Right lung (tissue), 5 donors: ENCODE measurements around the gene POLD4. TPM values are rescaled to one million over a fixed set of nuclear protein-coding genes. Genes with fewer than 3 reads are reported as not detected.
A peak's percentile ranks its signal among the peaks of the same experiment; 100 is the strongest.

ENCODE experiments used
- DNase-seq, 2 donors: peaks; one replicate each; pipeline ENCODE4 v3.0.0-alpha.2; 2013
- polyA plus RNA-seq, 5 donors: library from polyadenylated mRNA; unstranded; fragments of 120-200 nt; gene quantifications; one replicate each; pipeline versions ENCODE4 v1.2.1 to v1.2.3, GENCODE V29; 2013; ENCODE audit warnings: inconsistent platforms in 1 of 5, low replicate concordance in 1 of 5; ENCODE audit not compliant: insufficient read length in 5 of 5, insufficient read depth in 1 of 5

The POLD4 gene
- polyA plus RNA-seq, 5 donors: 21.3 to 40.2 (median 35.8) TPM

DNA sequence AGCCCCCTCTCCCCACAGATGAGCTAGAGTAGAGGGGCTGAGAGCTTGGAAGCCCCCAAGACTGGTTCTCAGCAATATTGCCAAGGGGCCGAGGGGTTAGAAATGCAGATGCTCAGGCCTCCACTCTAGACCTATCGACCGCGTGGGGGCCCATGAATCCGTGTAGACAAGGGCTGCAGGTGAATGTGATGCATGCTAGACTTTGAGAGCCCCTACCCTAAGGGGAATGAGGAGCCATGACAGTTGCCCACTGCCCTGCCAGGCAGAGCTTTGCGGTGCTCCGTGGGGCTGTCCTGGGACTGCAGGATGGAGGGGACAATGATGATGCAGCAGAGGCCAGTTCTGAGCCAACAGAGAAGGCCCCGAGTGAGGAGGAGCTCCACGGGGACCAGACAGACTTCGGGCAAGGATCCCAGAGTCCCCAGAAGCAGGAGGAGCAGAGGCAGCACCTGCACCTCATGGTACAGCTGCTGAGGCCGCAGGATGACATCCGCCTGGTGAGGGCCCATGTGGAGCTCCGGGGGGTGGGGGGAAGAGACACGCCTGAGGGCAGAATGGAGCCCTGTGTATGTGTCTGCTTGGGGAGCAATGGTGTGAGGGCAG is 48.7 kb downstream of the POLD4 start:
- DNase-seq: no peak

DNA sequence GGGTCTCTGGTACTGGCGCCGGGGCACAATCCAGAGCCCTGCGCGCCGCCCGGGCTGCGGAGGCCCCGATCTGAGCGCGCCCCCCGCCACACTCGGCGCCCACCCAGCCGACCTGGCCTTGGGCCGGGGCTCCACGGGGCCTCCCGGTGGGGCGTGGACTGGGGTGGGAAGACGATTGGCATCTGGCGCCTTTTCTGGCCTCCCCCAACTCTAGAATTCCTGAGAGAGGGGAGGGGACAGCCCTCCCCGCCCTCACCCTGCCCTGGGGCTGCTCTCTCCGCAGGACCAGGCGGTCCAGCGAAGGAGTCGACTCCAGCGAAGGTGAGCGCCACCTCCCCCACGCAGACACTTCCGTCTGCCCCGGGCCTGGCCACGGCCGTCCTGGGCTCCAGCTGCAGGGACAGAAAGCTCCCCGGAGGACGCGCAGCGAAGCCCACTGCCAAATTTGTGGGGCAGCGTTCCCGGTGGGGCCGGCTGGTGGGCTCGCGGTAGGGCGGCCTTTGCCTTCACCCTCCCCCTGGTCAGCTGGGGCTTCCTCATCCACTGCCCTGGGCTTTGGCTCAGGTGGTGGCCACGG is 49.4 kb downstream of the POLD4 start:
- no peak for DNase-seq

DNA sequence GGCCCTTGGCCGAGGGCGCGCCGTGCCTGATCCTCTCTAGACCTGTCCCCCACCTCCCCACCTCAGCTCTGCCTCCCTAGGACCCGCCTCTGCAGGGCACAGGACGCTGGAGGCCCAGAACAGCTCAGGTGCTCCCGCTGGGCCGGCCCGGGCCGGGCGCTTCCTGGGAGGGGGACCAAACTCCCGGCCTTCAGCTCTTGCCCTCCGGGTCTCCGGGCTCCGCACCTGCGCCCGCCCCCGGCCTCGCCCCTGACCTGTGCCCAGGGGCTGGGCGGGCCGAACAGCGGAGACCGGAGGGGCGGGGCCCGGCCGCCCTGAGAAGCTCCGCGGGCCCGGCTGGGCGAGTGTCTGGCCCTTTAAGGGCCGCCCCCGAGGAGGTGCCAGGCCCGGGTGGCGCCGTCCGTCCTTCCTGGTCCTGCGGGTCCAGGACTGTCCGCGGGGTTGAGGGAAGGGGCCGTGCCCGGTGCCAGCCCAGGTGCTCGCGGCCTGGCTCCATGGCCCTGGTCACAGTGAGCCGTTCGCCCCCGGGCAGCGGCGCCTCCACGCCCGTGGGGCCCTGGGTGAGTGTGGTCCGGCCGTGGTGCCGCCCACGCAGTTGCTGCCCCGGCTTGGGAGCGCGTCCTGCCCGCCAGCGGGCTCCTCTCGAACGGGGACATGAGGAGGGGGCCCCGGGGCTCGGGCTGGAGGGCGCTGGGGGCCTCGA is 50.1 kb downstream of the POLD4 start, which contains the start of gene SSH3:
Gene SSH3 (plus strand): TSS at position 399 of the 703 bp plus-strand sequence. CDS start 96 bp downstream, at position 495.
- DNase-seq: peak in 1 of 2 donors; percentile 63

DNA sequence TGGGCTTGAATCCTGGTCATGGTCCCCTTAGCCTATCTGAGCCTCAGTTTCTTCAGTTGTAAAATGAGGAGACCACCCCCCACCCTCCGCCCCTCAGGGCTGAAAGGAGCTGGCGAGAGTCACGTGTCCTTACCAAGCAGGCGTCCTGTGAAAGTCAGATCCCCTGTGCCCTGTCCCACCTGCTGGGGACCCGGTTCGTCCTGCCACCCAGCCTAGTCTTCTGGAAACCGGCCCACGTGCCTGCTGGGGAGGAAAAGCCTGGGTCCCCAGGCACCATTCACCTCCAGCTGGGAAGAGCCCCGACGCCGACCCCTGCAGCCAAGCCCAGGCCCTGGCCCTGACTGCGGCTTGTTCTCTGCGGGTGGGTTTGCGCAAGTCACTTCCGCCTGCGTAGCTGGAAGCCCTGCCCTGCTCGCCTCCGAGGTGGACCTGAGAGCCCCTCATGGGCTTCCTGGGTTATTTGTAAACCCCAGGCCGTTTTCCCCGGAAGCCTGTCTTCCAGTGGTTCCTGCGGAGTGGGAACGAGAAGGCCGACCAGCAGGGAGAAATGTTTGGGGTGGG is 50.7 kb downstream of the POLD4 start:
- no peak for DNase-seq

DNA sequence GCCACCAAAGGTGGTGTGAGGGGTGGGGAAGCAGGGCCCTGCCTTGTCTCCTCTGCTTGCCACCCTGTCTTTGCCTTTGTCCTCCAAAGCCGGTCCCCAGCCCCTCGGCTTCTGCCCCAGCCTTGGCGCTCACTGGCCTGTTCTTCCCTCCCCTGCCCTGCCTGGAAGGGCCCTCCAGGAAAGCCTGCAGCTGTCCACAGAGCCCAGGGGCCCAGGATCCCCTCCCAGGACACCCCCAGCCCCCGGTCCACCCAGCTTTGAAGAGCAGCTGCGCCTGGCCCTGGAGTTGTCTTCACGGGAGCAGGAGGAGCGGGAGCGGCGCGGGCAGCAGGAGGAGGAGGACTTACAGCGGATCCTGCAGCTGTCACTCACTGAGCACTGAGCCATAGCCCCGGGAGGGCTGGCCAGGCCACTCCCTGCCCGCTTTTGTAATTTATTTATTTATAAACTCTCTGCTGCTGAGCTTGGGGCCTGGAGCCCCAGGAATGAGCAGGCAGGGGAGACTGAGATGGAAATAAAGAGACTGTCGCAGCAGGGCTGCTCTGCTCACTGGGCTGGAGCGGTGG is 51.3 kb downstream of the POLD4 start:
- DNase-seq: peak in 1 of 2 donors; percentile 33

DNA sequence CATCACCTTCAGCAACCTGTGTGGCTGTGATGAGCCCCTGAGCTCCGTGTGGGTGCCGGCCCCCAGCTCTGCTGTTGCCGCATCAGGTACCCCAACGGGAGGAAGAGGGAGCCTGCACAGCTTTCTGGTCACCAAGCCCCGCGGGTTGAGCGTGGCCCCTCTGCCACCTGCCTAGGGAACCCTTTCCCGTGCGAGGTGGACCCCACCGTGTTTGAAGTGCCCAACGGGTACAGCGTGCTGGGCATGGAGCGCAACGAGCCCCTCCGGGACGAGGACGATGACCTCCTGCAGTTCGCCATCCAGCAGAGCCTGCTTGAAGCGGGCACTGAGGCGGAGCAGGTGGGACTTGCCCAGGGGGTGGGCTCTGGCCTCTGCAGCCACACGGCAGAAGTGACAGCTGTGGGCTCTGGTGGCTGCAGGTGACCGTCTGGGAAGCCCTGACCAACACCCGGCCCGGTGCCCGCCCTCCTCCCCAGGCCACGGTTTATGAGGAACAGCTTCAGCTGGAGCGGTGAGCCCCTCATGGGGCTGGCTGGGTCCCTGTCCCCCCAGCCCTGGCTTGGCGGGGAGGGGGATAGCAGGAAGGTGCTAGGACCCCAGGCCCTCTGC is 51.9 kb downstream of the POLD4 start:
- no peak for DNase-seq

Other genes starting within 250 kb of the POLD4 start
- 10 to 100 TPM; 67.3 to 80.4 (median 70.7) TPM for gene KDM2A, start 234.3 kb downstream of the POLD4 start, polyA plus RNA-seq
- gene GRK2, start 87.1 kb downstream of the POLD4 start, polyA plus RNA-seq: 10 to 100 TPM; 43.6 to 75.6 (median 57.5) TPM
- gene ANKRD13D, start 64.2 kb downstream of the POLD4 start, polyA plus RNA-seq: 10 to 100 TPM; 33.2 to 53.5 (median 47.0) TPM
- 10 to 100 TPM; 21.8 to 37.6 (median 30.3) TPM for gene SSH3, start 50.0 kb downstream of the POLD4 start, polyA plus RNA-seq
- 10 to 100 TPM; 11.1 to 14.7 (median 13.7) TPM for gene CLCF1, start 20.1 kb upstream of the POLD4 start, polyA plus RNA-seq
- 10 to 100 TPM; 18.4 to 30.8 (median 24.2) TPM for gene RAD9A, start 38.4 kb upstream of the POLD4 start, polyA plus RNA-seq
- gene PPP1CA, start 48.3 kb upstream of the POLD4 start, polyA plus RNA-seq: 100 to 1,000 TPM in 4 of 5 donors, 10 to 100 TPM in 1; 99.0 to 167 (median 115) TPM
- 1 to 10 TPM; 3.9 to 6.2 (median 4.7) TPM for gene TBC1D10C, start 50.5 kb upstream of the POLD4 start, polyA plus RNA-seq
- 1 to 10 TPM; 2.6 to 5.3 (median 4.5) TPM for gene CARNS1, start 62.1 kb upstream of the POLD4 start, polyA plus RNA-seq
- 10 to 100 TPM; 34.2 to 45.2 (median 40.7) TPM for gene RPS6KB2, start 74.9 kb upstream of the POLD4 start, polyA plus RNA-seq
- gene PTPRCAP, start 84.1 kb upstream of the POLD4 start, polyA plus RNA-seq: 1 to 10 TPM; 1.3 to 3.3 (median 1.8) TPM
- 10 to 100 TPM; 39.8 to 75.4 (median 45.9) TPM for gene CORO1B, start 89.9 kb upstream of the POLD4 start, polyA plus RNA-seq
- not detected for gene GPR152, start 99.2 kb upstream of the POLD4 start, polyA plus RNA-seq
- 1 to 10 TPM; 1.9 to 2.5 (median 2.2) TPM for gene CABP4, start 101.8 kb upstream of the POLD4 start, polyA plus RNA-seq
- 10 to 100 TPM; 34.8 to 67.1 (median 47.5) TPM for gene TMEM134, start 115.7 kb upstream of the POLD4 start, polyA plus RNA-seq
- 10 to 100 TPM; 45.4 to 67.7 (median 60.0) TPM for gene AIP, start 129.5 kb upstream of the POLD4 start, polyA plus RNA-seq
- 10 to 100 TPM; 16.3 to 33.3 (median 19.5) TPM for gene PITPNM1, start 151.8 kb upstream of the POLD4 start, polyA plus RNA-seq
- gene CDK2AP2, start 154.6 kb upstream of the POLD4 start, polyA plus RNA-seq: 10 to 100 TPM; 23.4 to 48.9 (median 29.2) TPM
- not detected for gene CABP2, start 169.9 kb upstream of the POLD4 start, polyA plus RNA-seq
- 1,000 to 10,000 TPM in 1 of 5 donors, 100 to 1,000 TPM in 4; 653 to 1,043 (median 745) TPM for gene GSTP1, start 230.3 kb upstream of the POLD4 start, polyA plus RNA-seq